RWPE1 (cell line): ENCODE measurements around the gene GALNT15.

ENCODE experiments used
- CTCF ChIA-PET: fragments of 350-600 bp; sonication (Branson Sonifier 250); formaldehyde crosslinking; extraction: SDS; loops from one replicate; lab custom pipeline; 2021; lab: Yijun Ruan, JAX
- POLR2A ChIA-PET: fragments of 400-600 bp; formaldehyde crosslinking; extraction: SDS; loops from one replicate; lab custom pipeline; 2020; ENCODE audit warnings: antibody characterized with exemption; ENCODE audit not compliant: low non-redundant PET; lab: Yijun Ruan, JAX
- DNase-seq: peaks from one replicate; pipeline ENCODE4 v3.0.0; 2012; ENCODE audit warnings: low spot score
- H3K27ac ChIP-seq: fragments of 450-650 bp; 2 replicates; pipeline ENCODE4 v1.5.1; 2017
- CTCF ChIP-seq: fragments of 450-650 bp; conservative IDR thresholded peaks from 2 replicates; pipeline ENCODE4 v1.5.1; 2017; ENCODE audit warnings: low read depth, mild to moderate bottlenecking

GALNT15 gene

GRCh38 chr3:16134173-16134928 is 40.1 kb upstream of the GALNT15 start:
- POLR2A ChIA-PET: no interaction called here
- DNase-seq: no peak
- CTCF ChIA-PET: interaction anchor here (0.6 kb wide), 1 partner anchor 1898 kb away, joined by 4 read pairs; no protein-coding TSS in a partner anchor
- no peak for TF ChIP-seq CTCF
- no peak overlapping the region for H3K27ac ChIP-seq

- POLR2A ChIA-PET: no interaction called here
- H3K27ac ChIP-seq: no peak overlapping the region
- no peak for DNase-seq
- CTCF ChIA-PET: no interaction called here
- TF ChIP-seq CTCF: no peak
These were observed 38.4 kb upstream of the GALNT15 start for GRCh38 chr3:16136055-16136454.

- no peak for DNase-seq
- ChIA-PET POLR2A (no interaction called here), CTCF (no interaction called here)
- TF ChIP-seq CTCF: no peak
- H3K27ac ChIP-seq: no peak overlapping the region
These were observed 37.4 kb upstream of the GALNT15 start for GRCh38 chr3:16137044-16137443.

GRCh38 chr3:16137977-16138376 is 36.5 kb upstream of the GALNT15 start:
- DNase-seq: no peak
- TF ChIP-seq CTCF: no peak
- H3K27ac ChIP-seq: no peak overlapping the region
- ChIA-PET POLR2A (no interaction called here), CTCF (no interaction called here)

- no peak for TF ChIP-seq CTCF
- ChIA-PET POLR2A (no interaction called here), CTCF (interaction anchor here (0.9 kb wide), 1 partner anchor 662 kb away, joined by 4 read pairs; no protein-coding TSS in a partner anchor)
- no peak overlapping the region for H3K27ac ChIP-seq
- peak; percentile 4 for DNase-seq
These were observed 34.2 kb upstream of the GALNT15 start for GRCh38 chr3:16140116-16140893.

- H3K27ac ChIP-seq: no peak overlapping the region
- no peak for DNase-seq
- ChIA-PET CTCF (no interaction called here), POLR2A (no interaction called here)
- TF ChIP-seq CTCF: no peak
These were observed 33.6 kb upstream of the GALNT15 start for GRCh38 chr3:16140894-16141285.
